ENCODE data around the gene ZBTB18.

Gene ZBTB18

GRCh38 chr1:244100704-244101453 is 49.8 kb downstream of the ZBTB18 start:
- DNase-seq (ENCODE audit: low spot score) = no peak
- ChIA-PET CTCF (no interaction called here), POLR2A (ENCODE audit: low non-redundant PET) (no interaction called here)
- TF ChIP-seq CTCF (conservative IDR thresholded peaks at IDR 0.05; ENCODE audit: low read depth) = no peak
- H3K27ac ChIP-seq = no peak overlapping the region

- no peak overlapping the region for H3K27ac ChIP-seq
- DNase-seq (ENCODE audit: low spot score) = no peak
- TF ChIP-seq CTCF (conservative IDR thresholded peaks at IDR 0.05; ENCODE audit: low read depth) = no peak
- ChIA-PET CTCF (interaction anchor here (0.7 kb wide), 1 partner anchor 13 kb away, joined by 3 read pairs; no protein-coding TSS in a partner anchor), POLR2A (ENCODE audit: low non-redundant PET) (interaction anchor here (0.6 kb wide), 1 partner anchor 41 kb away, joined by 3 read pairs; no protein-coding TSS in a partner anchor)
Measured at GRCh38 chr1:244102046-244102445, 51.0 kb downstream of the ZBTB18 start.

GRCh38 chr1:244102468-244102867 is 51.4 kb downstream of the ZBTB18 start:
- no peak for DNase-seq (ENCODE audit: low spot score)
- H3K27ac ChIP-seq = no peak overlapping the region
- CTCF ChIA-PET = interaction anchor here (0.7 kb wide), 1 partner anchor 12 kb away, joined by 3 read pairs; no protein-coding TSS in a partner anchor
- POLR2A ChIA-PET (ENCODE audit: low non-redundant PET) = interaction anchor here (0.6 kb wide), 1 partner anchor 42 kb away, joined by 3 read pairs; no protein-coding TSS in a partner anchor
- TF ChIP-seq CTCF (conservative IDR thresholded peaks at IDR 0.05; ENCODE audit: low read depth) = no peak

GRCh38 chr1:244104309-244105060 is 53.4 kb downstream of the ZBTB18 start:
- no peak for TF ChIP-seq CTCF (conservative IDR thresholded peaks at IDR 0.05; ENCODE audit: low read depth)
- peak; percentile 24 for DNase-seq (ENCODE audit: low spot score)
- ChIA-PET POLR2A (ENCODE audit: low non-redundant PET) (no interaction called here), CTCF (interaction anchor here (0.5 to 0.6 kb wide), 2 partner anchors 567 to 1680 kb away, joined by 3 to 5 read pairs; no protein-coding TSS in a partner anchor)
- H3K27ac ChIP-seq = no peak overlapping the region

- H3K27ac ChIP-seq = no peak overlapping the region
- DNase-seq (ENCODE audit: low spot score) = no peak
- POLR2A ChIA-PET (ENCODE audit: low non-redundant PET) = no interaction called here
- no peak for TF ChIP-seq CTCF (conservative IDR thresholded peaks at IDR 0.05; ENCODE audit: low read depth)
- CTCF ChIA-PET = interaction anchor here (0.6 kb wide), 1 partner anchor 424 kb away, joined by 3 read pairs; no protein-coding TSS in a partner anchor
Measured at GRCh38 chr1:244106176-244106575, 55.1 kb downstream of the ZBTB18 start.

All from RWPE1 (cell line).